ENCODE measurements around the gene STIM2. TPM values are rescaled to one million over a fixed set of nuclear protein-coding genes. Genes with fewer than 3 reads are reported as not detected.
A peak's percentile ranks its signal among the peaks of the same experiment; 100 is the strongest.

STIM2 gene
- total RNA-seq, 1 experiment from 2014 or later: 59.0 TPM

DNA sequence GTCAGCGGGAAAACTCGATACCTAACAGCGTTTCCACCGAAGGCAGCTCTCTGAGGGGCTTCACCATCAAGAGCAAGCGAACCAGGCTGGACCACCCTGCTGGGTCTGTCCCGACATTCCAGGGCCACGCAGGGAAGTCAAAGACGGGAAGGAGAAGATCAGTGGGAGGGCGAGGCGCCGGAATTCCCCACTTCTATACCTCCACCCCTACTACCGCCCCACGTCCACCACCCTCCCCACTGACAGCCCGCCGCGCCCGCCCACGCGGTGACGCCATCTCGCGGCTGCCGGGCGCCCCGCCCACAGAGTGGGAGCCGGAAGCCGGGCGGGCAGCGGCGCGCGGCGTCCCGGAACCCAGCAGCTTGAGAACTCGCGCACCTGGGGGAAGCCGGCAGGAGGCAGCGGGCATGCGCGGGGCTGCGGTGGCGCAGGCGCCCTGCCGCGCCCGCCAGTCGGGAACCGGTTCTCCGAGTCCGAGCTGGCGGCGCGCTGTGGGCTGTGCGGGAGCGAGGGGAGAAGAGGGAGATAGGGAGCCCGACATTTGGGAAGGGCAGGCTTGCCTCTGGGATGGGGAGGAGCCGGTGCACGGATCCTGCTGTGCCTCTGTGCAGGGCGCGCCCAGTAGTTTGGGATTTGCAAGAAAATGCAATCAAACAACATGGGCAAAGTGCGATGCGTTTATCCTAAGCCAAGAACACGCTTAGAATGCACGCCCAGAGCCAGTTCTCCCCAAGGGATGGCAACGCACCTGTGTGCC, 3.2 kb upstream of the STIM2 start:
- no TSS peak for BruUV-seq (replicated peaks)

DNA sequence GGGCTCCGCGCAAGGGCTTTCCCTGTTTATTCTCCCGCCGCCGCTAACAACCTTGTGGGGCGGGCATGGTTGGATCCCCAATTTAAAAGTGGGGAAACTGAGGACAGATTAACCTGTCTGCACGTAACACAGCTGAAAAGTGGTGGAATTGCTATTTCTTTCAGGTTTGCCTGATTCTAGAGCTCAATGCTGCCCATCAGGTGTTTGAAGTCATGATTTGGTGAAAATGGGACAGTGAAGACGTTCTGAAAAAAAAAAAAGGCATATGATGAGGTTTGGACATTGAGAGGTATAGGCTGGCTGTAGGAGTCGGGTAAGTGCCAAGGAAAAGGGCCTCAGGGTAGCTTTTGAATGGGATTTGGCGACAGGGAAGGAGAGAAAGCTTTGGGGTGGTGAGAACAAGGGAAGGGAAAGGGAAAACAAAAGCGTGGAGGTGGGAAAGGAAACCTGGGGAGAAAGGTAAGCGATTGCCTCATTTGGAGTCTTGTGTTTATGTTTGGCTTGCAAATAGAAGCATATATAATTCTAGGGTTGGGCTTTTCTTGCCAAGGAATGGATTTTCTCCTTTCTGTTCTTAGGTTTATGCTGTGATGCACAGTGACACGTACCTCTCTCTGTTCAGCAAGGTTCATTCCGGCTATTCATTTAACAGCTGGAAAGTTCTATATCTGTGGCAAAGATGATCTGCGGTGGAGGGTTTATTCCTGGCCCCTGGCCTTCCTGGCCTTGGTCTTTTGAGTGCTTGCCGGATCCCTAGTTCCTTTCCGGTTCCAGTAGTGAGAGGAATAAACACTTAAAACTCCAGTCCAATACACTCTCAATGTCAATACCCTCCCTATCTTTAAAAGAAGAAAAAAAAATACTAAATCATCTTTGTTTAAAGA, 2.4 kb upstream of the STIM2 start:
- ChIA-PET CTCF (interaction anchor here (0.6 kb wide), 1 partner anchor 185 kb away, joined by 3 read pairs; no protein-coding TSS in a partner anchor), POLR2A (ENCODE audit: low non-redundant PET) (interaction anchor here (0.6 to 0.7 kb wide), 2 partner anchors 14 to 98 kb away, joined by 3 to 9 read pairs; no protein-coding TSS in a partner anchor)
- Histone ChIP-seq H3K9me3 (ENCODE audit: low read depth, low read length, poor library complexity, severe bottlenecking) (no peaks in the 10 kb centered on the region), H3K27ac (ENCODE audit: low read depth, low read length, poor library complexity, severe bottlenecking) (peak overlapping the region; percentile 59), H3K4me3 (ENCODE audit: low read depth, low read length, poor library complexity, severe bottlenecking) (peak overlapping the region; percentile 85), H3K36me3 (ENCODE audit: insufficient read depth, low read length, poor library complexity, severe bottlenecking) (no peaks in the 10 kb centered on the region), H3K4me1 (ENCODE audit: insufficient read depth, low read length, poor library complexity, severe bottlenecking) (peaks cover 31% of the 10 kb centered on the region), H3K27me3 (replicated peaks; ENCODE audit: insufficient read depth, low read depth, low read length, poor library complexity) (no peaks in the 10 kb centered on the region)
- TF ChIP-seq CTCF (conservative IDR thresholded peaks at IDR 0.05; ENCODE audit: low read depth, low read length) (no peak), EZH2 (IDR thresholded peaks at IDR 0.05; ENCODE audit: borderline replicate concordance, low read depth, low read length, poor library complexity, severe bottlenecking) (no peak)
- DNase-seq (ENCODE audit: low spot score): no peak
- no TSS peak for BruUV-seq (replicated peaks)
- intact Hi-C loops (cut with micrococcal nuclease; ENCODE audit: unreplicated experiment): loop anchor here (10.0 kb wide), 1 partner anchor 293 kb away; no protein-coding TSS in a partner anchor

More for the DNA sequence above, 3.2 kb upstream of the STIM2 start:
- H3K9me3 ChIP-seq (ENCODE audit: low read depth, low read length, poor library complexity, severe bottlenecking): no peaks in the 10 kb centered on the region
- ChIA-PET CTCF (no interaction called here), POLR2A (ENCODE audit: low non-redundant PET) (no interaction called here)
- no peak for TF ChIP-seq EZH2 (IDR thresholded peaks at IDR 0.05; ENCODE audit: borderline replicate concordance, low read depth, low read length, poor library complexity, severe bottlenecking)
- TF ChIP-seq CTCF (conservative IDR thresholded peaks at IDR 0.05; ENCODE audit: low read depth, low read length): no peak
- H3K4me3 ChIP-seq (ENCODE audit: low read depth, low read length, poor library complexity, severe bottlenecking): peak overlapping the region; percentile 85
- H3K27me3 ChIP-seq (replicated peaks; ENCODE audit: insufficient read depth, low read depth, low read length, poor library complexity): no peaks in the 10 kb centered on the region
- peak; percentile 90 for DNase-seq (ENCODE audit: low spot score)
- H3K36me3 ChIP-seq (ENCODE audit: insufficient read depth, low read length, poor library complexity, severe bottlenecking): no peaks in the 10 kb centered on the region
- H3K27ac ChIP-seq (ENCODE audit: low read depth, low read length, poor library complexity, severe bottlenecking): peak overlapping the region; percentile 59
- H3K4me1 ChIP-seq (ENCODE audit: insufficient read depth, low read length, poor library complexity, severe bottlenecking): peaks cover 23% of the 10 kb centered on the region
- intact Hi-C loops (cut with micrococcal nuclease; ENCODE audit: unreplicated experiment): loop anchor here (10.0 kb wide), 1 partner anchor 293 kb away; no protein-coding TSS in a partner anchor

DNA sequence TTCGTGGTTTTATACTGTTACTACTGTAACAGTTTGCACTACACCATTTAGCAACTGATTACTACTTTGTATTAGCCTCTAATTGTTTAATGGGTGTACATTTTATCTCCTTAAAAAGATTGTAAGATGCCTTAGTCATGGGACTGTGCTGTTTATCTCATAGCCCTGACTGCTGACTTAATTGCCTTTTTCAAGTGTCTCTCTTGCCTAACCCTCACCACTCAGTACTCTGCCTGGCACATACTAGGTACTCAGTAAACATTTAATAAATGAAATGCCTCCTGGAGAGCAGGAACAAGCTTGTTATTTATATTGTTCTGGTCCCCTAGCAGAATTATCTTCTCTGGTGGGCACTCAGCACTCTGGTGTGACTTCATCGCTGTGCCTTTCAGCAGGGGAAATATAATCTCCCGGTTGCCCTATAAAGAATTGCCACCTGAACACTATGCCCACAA, 1.7 kb upstream of the STIM2 start:
- CTCF ChIA-PET: no interaction called here
- POLR2A ChIA-PET (ENCODE audit: low non-redundant PET): interaction anchor here (0.6 kb wide), 2 partner anchors 97 to 153 kb away, joined by 3 to 4 read pairs; no protein-coding TSS in a partner anchor
- DNase-seq (ENCODE audit: low spot score): no peak
- Histone ChIP-seq H3K27me3 (replicated peaks; ENCODE audit: insufficient read depth, low read depth, low read length, poor library complexity) (no peaks in the 10 kb centered on the region), H3K4me3 (ENCODE audit: low read depth, low read length, poor library complexity, severe bottlenecking) (peak overlapping the region; percentile 85), H3K4me1 (ENCODE audit: insufficient read depth, low read length, poor library complexity, severe bottlenecking) (peaks cover 38% of the 10 kb centered on the region), H3K27ac (ENCODE audit: low read depth, low read length, poor library complexity, severe bottlenecking) (no peak overlapping the region), H3K9me3 (ENCODE audit: low read depth, low read length, poor library complexity, severe bottlenecking) (no peaks in the 10 kb centered on the region), H3K36me3 (ENCODE audit: insufficient read depth, low read length, poor library complexity, severe bottlenecking) (no peaks in the 10 kb centered on the region)
- TF ChIP-seq EZH2 (IDR thresholded peaks at IDR 0.05; ENCODE audit: borderline replicate concordance, low read depth, low read length, poor library complexity, severe bottlenecking) (no peak), CTCF (conservative IDR thresholded peaks at IDR 0.05; ENCODE audit: low read depth, low read length) (no peak)
- intact Hi-C loops (cut with micrococcal nuclease; ENCODE audit: unreplicated experiment): loop anchor here (10.0 kb wide), 1 partner anchor 294 kb away; no protein-coding TSS in a partner anchor
- no TSS peak for BruUV-seq (replicated peaks)
